ENCODE measurements around the gene EIF5B.
"Not testable (repeated sequence)": the region's sequence is repeated elsewhere in the genome, so short reads cannot be mapped to it uniquely, and the experiment has no call there.

The EIF5B gene

DNA sequence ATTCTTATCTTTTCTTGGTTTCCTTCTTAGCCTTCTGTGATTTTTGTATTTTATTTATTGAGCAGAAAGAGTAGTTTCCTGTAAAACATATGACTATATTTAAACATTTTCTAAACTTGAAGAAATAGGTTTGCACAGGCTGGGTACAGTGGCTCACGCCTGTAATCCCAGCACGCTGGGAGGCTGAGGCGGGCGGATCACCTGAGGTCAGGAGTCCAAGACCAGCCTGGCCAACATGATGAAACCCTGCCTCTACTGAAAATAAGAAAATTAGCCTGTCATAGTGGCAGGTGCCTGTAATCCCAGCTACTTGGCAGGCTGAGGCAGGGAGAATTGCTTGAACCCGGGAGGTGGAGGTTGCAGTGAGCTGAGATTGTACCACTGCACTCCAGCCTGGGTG, 31.7 kb downstream of the EIF5B start:
- not testable (repeated sequence) for DNase-seq

DNA sequence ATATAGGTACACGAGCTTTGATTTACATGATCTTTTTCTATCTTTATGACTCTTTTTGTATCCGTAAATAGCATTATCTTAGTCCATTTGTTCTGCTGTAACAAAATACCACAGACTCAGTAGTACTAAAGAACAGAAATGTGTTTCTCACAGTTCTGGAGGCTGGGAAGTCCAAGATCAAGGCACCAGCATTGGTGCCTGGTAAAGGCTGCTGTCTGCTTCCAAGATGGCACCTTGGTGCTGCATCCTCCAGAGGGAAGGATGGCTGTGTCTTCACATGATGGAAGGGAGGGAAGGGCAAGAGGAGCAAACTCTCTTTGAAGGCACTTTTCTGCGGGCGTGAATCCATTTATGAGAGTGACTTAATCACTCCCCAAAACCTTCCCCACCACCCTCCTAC, 36.0 kb downstream of the EIF5B start:
- DNase-seq: no peak

DNA sequence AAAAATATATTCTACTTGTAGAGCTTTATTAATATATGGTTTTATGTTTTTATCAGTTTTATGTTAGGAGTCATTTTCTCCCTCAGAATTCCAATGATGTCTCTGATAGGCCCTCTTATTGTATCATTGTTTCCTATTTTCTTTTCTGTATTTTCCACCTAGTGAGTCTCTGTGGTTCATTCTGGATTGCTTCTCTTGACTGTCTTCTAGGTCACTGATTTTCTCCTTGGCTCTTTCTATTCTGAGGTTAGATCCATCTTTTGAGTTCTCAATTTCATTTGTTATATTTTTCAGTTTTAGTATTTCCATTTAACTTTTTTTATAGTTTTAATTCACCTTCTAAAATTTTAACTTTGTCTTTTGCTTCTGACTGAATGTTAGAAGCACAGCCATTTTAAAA, 37.6 kb downstream of the EIF5B start:
- no peak for DNase-seq

DNA sequence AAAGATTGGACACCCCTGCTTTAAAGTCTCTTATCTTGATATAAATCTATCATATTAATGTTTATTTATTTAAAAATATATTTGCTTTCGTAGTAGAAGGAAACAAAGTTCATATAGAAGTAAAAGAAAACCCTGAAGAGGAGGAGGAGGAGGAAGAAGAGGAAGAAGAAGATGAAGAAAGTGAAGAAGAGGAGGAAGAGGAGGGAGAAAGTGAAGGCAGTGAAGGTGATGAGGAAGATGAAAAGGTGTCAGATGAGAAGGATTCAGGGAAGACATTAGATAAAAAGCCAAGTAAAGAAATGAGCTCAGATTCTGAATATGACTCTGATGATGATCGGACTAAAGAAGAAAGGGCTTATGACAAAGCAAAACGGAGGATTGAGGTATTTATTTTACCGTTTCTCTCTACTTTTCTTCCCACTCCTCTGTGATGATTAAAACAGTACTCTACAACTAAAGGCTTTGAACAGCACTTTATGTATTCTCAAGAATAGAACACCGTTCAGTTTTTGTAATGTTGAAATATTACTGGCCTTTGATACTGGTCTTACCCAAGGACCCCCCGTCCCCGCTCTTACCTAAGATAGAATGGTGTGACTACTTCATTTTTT, 39.2 kb downstream of the EIF5B start:
- DNase-seq: no peak

DNA sequence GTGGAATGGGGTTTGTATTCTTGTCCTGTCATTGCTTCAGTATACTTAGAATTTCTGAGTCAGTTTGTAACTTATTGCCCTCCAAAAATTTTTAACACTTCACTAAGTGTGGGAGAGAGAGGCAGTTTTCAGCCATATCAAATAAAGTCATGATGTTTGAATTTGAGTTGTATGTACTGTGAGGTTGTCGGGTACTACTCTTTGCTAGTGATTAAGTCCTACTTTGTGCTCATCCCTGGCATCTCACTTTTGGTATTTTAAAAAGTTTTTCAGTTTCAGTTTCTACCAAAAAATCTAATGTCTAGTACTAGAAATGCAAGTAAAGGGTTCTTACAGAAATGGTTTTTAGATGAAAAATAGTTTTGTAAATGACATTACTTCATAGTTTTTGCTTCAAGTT, 40.7 kb downstream of the EIF5B start:
- no peak for DNase-seq

DNA sequence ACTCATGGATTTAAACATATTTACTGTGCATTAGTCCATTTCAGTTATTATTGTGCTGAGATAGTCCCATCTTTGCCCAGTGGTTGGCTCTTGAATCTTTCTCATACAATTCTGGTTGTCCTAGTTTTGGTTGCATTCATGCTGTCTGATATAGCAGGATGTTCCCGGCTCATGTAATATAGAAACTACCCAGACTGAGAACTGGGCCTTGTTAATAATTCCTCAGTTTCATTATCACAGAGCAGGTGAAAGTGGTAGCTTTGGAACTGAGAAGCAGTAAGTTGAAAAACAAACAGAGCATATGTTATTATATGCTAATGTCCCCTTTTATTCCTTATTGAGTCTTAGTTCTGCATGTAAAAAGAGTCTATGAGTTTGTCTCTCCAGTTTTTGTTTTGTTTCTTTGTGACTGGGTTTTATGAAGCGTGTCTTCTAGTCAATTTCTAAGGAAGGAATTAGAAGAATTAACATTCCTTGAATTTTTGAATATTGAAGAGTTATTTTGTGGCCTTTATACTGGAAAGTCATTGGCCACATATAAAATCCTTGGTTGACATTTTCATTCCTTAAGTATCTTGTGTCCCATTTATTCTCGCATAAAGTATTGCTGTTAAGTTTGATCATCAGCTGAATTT, 43.3 kb downstream of the EIF5B start:
- DNase-seq: no peak

DNA sequence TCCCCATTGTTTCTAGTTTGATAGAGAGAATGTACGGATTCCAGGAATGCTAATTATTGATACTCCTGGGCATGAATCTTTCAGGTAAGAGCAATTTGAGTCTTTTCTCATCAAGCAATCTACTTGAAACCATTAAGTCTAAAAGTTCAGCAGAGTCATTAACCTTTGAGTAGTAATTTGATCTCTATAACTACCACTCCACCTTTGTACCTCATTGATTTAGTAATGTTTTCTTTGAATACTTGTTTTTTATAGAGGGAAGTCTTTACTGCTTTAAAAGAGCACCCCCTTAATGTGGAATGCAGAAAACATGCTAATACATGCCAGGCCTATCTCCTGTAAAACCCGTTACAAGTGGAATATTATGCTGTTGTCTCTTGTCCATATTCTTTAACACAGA, 45.0 kb downstream of the EIF5B start:
- no peak for DNase-seq

DNA sequence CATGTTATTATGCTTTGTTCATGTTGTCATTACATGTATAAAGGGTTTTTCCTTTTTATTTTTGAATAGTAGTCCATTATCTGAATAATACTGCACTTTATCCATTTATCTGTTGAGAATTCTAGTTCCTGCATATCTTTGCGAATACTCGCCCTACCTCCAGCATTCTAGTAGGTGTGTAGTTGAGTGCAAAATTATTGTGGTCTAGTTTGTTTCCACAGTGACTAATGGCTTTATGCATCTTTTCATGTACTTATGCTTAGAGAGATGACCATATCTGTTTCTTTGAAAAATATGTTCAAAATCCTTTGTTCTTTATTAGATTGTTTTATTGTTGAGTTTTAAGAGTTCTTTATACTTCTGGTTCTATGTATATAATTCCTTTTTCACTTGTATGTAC, 48.8 kb downstream of the EIF5B start:
- DNase-seq: no peak

DNA sequence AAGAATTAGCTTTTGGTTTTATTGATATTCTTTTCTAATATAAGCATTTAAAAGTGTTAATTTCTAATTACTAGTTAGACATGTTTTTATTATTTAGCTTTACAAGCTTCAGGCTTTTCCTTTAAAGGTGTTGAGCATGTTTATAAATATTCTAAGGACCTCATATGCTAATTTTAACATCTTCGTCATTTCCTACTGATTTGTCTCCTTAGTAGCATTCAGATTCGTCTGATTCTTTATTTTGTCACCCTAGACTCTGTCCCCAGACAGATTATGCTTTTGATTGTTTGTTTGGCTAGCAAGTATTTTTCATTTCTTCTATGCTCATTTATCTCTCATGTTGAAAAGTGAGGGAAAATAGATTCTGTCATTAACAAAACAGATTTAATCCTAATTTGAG, 51.7 kb downstream of the EIF5B start:
- DNase-seq: no peak

DNA sequence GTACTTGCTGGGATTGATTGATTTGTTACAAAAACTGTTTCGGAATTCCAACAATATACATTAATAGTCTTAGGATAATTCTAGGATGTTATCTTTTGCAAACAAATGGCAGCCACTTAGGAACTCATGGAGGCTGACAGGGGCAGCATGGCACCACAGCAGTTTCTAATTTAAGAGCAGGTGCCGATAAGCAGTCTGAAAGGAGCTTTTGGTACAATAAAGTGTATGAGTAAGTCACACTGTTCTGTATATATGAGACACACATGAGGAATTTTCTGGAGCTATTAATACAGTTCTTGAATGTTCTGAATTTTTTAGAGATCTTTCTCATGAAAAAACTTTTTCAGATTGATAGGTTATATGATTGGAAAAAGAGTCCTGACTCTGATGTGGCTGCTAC, 52.2 kb downstream of the EIF5B start:
- no peak for DNase-seq

DNA sequence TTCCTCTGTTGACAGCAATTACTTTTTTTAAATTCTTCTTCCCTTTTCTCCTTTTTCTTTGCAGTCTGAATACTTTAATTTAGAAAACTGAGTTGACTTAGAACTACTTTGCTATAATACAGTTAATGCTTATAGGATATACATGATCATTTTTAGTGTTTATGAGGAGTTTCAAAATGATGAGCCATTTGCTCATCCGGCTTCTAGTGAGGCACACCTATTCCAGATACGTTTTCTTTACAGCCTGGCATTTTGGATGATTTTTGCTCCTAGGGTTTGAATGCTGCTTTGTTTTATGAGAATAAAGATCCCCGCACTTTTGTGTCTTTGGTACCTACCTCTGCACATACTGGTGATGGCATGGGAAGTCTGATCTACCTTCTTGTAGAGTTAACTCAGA, 52.8 kb downstream of the EIF5B start:
- no peak for DNase-seq

DNA sequence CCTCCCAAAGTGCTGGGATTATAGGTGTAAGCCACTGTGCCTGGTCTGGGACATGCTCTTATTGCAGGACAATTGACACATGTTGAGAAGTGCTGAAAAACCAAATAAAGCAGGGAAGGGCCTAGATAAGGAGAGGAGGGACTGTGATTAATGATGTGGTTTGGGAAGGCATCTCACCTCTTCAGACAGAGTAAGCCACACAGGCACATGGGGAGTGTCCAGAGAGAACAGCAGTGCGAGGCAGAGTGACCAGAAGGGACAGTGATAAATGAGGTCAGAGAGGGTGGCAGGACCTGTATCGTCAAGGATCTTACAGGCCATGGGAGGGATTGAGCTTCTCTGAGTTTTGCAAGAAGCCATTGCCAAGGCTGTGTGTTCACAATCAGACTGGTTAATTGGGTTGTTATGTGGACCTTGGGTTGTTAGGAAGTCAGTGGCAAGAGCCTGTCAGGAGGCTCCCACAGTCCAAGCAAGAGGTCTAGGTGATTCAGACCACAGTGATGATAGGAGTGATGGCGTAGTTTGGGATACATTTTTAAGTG, 58.5 kb downstream of the EIF5B start:
- no peak for DNase-seq

DNA sequence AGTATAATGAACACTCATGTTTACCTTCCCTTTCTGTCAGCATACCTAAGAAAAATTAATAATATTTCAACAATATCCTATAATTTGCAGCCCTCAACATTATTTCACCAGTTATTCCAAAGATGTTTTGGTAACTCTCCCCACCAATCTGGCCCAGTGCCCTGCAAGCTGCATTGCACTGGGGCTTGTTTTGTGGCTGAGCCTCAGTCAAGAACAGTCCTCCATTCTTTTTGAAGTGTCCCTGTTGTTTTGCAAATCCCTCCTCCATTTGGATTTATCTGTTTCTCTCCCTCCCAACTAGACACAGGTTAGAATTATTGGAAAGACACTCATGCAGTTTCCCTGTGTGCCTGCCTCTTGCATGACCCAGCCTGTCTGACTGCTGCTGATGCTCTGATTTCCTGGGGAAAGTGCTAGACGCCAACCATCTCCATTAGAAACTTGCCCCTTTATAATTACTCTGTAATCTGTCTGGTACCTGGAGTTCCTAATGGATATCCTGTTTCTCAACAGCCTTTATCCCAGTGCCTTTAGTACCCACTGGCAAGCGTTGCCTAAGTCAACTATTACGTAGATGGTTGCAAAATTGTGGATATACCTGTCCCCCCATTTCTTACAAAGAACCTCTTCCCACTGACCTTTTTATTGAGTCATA, 60.2 kb downstream of the EIF5B start:
- DNase-seq: no peak

DNA sequence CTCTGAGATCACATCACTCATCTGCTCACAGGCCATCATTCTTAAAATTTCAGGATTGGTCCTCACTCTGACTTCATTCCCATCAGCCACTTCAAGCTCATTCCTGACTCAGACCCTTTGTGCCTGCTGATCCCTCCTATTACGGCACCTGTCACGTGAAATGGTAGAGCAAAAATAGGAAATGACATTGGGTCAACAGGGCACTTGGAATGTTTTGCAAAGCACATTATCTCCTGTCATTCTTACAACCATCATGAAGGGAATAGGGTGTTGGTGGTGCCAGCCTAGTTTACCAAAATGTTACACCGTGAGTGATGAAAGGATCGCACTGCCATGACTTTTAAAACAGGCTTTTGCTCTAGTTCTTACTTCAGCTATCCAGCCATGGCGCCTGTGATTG, 61.1 kb downstream of the EIF5B start:
- DNase-seq: no peak

DNA sequence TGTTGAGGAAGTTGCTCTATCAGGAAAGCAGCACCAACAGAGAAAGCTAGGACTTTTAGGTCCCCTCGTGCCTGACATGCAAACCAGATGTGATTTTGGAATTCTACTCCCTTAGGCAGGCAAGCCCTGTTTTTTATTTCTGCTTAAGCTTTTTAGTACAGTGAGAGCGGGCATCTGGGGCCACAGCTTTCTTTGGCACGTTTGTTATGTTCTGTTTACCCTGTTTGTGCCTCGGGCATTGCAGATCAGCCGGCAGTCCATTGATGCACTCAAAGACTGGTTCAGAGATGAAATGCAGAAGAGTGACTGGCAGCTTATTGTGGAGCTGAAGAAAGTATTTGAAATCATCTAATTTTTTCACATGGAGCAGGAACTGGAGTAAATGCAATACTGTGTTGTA, 61.9 kb downstream of the EIF5B start:
- no peak for DNase-seq

DNA sequence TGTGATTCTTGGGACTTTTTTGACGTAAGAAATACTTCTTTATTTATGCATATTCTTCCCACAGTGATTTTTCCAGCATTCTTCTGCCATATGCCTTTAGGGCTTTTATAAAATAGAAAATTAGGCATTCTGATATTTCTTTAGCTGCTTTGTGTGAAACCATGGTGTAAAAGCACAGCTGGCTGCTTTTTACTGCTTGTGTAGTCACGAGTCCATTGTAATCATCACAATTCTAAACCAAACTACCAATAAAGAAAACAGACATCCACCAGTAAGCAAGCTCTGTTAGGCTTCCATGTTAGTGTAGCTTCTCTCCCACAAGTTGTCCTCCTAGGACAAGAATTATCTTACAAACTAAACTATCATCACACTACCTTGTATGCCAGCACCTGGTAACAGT, 62.6 kb downstream of the EIF5B start:
- no peak for DNase-seq

DNA sequence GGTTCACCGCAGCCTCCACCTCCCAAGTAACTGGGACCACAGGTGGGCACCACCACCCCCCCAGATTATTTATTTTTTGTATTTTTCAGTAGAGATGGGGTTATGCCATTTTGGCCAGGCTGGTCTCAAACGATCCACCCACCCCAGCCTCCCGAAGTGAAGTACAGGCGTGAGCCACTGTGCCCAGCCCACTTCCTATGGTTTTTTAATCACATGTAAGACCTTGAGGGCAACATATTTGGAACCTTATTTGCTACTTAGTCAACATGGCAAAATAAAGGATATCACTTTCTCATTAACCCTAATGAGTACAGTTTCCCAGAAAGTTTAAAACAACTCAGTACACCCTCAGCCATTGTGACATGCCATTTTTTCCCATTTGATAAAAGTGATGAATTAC, 64.7 kb downstream of the EIF5B start:
- DNase-seq: no peak

DNA sequence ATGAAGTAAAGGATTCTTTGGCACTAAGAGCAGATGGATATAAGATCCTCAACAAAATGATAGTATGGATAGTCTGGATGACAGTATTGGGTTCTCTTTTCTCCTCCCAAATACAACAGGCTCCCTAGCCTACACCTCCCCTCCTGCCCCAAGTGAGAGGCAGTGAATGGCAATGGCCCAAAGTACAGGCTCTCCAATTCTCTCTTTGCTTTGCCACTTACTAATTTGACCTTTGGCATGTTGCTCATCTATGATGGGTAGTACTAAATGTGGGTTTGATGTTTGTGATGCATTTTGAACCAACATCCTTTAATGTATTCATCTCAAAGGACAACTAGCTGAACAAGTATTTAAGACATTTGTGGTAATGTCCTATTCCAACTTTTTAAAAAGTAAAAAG, 65.9 kb downstream of the EIF5B start:
- no peak for DNase-seq

DNA sequence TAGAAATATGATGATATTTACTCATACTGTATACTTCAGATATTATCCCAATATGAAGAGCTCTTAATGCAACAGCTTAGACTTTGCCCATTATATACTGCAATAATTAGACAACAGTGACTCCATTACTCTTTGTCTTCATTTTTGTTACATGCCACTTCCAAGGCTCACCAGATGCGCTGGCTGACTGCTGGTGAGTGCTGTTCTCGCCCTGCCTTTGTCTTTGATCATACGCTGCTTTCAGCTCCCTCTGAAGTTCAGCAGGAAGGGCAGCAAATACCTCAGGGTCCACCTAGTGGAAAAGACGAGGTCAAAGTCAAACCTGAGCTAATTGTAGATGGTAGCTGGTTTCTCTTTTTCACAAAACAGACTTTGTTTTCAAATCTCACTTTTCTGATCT, 66.3 kb downstream of the EIF5B start:
- DNase-seq: no peak

DNA sequence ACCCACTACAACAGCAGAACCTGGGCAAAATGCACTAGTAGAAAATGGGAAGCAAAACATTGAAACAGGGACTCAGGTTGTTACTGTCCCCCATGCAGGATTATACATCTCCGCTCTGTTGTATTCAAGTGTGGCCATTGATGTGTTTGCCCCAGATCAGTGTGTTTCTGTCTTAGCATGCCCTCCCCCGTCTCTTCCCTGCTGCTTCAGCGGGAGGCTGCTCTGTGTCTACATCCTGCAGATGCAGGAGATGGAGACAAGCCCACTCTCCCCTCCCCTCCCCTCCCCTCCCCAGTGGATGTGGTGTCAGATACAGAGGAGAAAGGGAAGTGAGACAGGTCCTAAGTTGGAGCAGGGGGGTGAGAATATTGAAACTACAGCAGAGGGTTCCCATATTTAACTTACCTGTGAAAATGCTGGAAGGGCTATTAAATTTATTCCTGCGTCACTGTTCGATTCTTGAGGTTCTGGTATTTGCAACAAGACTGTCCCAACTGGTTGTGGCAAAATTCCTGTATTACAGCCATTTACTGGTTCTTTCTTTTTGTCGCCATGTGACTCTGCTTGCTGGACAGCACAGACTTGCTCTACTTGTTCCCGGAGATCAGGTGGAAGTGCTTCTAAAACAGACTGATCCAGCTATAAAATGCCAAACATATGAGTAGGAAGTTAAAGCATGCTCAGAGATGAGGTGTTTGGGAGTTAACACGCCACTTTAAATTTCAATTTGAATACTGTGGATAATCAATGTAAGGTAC, 67.0 kb downstream of the EIF5B start:
- no peak for DNase-seq

DNA sequence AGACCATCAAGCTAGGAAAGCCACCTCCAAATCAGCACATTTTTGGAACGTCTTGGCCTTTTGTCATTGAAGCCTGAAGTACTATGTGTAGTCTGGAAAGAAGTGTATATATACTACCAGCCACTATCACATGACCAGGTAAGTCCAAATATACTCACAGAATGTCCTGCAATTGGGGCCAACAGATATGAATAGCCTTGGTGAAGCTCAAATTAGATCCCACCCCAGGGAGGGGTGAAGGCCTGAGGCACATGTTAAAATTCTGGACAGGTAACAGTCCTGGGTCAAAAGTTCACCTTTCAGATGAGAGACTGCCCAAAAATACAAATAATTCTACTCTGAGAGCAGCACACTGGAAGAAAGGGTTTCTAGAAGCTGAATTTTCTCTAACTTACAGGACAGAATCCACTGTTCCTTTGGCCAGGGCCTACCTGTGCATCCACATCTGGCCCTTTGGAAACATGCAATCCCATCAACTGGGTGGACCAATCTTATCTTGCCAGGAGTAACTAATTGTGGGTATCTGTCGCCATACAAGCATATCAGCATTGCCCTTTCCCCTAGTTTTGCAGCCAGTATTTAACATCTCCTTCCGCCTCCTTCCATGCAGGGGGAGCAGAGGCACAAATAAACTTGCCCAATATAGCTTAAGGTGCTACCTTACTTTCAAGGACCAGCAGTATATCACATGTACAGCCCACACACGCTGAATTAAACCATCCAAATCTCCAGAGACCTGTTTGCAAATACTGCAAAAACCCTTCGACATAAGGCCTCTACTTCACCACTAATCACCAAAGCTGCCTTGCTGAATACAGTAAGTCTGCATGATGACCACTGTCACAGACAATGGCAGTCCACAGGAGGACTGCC, 67.8 kb downstream of the EIF5B start:
- no peak for DNase-seq

DNA sequence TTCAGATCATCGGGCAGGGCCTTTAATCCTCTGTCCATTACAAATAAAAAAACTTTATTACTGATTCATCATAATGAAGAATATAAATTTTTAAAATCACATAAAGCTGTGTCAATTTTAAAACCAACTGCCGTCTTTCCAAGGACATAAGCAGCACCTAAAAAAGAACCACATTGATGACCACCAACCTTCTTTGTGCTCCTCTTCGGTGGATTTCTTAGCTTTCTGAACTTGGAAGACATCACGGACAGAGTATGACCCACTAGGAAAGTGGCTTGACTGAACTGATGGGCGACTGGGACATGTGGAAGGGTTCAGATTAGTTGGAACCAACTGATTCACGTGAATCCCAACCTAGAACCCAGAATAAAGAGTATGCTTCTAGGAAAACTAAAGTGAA, 68.9 kb downstream of the EIF5B start:
- DNase-seq: no peak
